GM12878 (cell line): Measurements from ENCODE around the gene ARHGAP27.

ENCODE experiments used
- CEBPB ChIP-seq, 2 experiments: fragments of 150-350 bp in 1 of 2; IDR thresholded peaks; 2 replicates each; pipeline ENCODE4 v1.6.1; 2012 to 2014; ENCODE audit warnings: low read depth in 2 of 2, low read length in 2 of 2, borderline replicate concordance in 1 of 2, inconsistent platforms in 1 of 2
- CEBPZ ChIP-seq: fragments of 150-350 bp; IDR thresholded peaks from 2 replicates; pipeline ENCODE4 v1.6.1; 2016; ENCODE audit warnings: low read depth, low read length
- CTCF ChIP-seq, 3 experiments: IDR thresholded peaks in 2 of 3; conservative IDR thresholded peaks in 1 of 3; 2 replicates each; pipeline ENCODE4 v1.5.1; 2011; ENCODE audit warnings: low read depth in 3 of 3, low read length in 3 of 3, mild to moderate bottlenecking in 3 of 3, control low read depth in 2 of 3, moderate library complexity in 2 of 3, inconsistent platforms in 1 of 3, mixed read lengths in 1 of 3; ENCODE audit not compliant: control insufficient read depth in 2 of 3, insufficient read depth in 1 of 3; ENCODE audit errors: extremely low read depth in 1 of 3
- EP300 ChIP-seq, 2 experiments: fragments of 150-350 bp in 1 of 2; IDR thresholded peaks; 2 replicates each; pipeline ENCODE4 v1.6.1; 2011 to 2012; ENCODE audit warnings: low read depth in 2 of 2, low read length in 2 of 2, borderline replicate concordance in 1 of 2, improper control_type of control experiment in 1 of 2, inconsistent platforms in 1 of 2; ENCODE audit not compliant: control insufficient read depth in 1 of 2
- NR2F1 ChIP-seq: fragments of 450-650 bp; conservative IDR thresholded peaks from 2 replicates; pipeline ENCODE4 v1.6.1; 2017; ENCODE audit warnings: mild to moderate bottlenecking
- POLR2A ChIP-seq: IDR thresholded peaks from 2 replicates; pipeline ENCODE4 v1.6.1; 2011; ENCODE audit warnings: low read depth, mild to moderate bottlenecking, low read length
- RBBP5 ChIP-seq: fragments of 200-600 bp; sonication (generic); conservative IDR thresholded peaks from 2 replicates; pipeline ENCODE4 v1.6.1; 2016
- SP1 ChIP-seq: IDR thresholded peaks from one replicate; pipeline ENCODE4 v1.6.1; 2011; ENCODE audit warnings: low read depth, low read length
- TF ChIP-seq, protein P1 (sequence below): IDR thresholded peaks from 2 replicates; pipeline ENCODE4 v1.6.1; 2011; ENCODE audit warnings: low read depth, mild to moderate bottlenecking, low read length, moderate library complexity, borderline replicate concordance; ENCODE audit errors: extremely low read depth

DNA sequence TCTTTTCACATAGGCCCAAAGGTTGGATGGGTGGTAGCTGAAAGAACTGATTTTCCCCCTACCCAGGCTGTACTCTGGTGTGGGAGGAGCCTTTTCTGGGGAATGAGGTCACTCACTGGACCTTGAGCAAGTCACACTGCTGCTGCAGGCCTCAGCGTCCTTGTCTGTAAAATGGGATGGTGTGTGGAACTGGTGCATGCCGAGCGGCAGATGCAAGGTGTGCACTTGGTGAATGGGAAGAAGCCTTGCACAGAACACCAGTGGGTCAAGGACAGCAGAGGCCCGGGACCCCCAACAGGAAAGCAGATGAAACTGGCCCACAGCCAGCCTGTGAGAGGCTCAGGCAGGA is 38.1 kb downstream of the ARHGAP27 start:
- no peak for TF ChIP-seq SP1
- TF ChIP-seq POLR2A: no peak
- TF ChIP-seq CEBPZ: no peak
- no peak for TF ChIP-seq NR2F1
- no peak for TF ChIP-seq RBBP5
- TF ChIP-seq CTCF (IDR thresholded peaks at IDR 0.05 in 2 of 3, conservative IDR thresholded peaks at IDR 0.05 in 1 of 3; ENCODE audit: control insufficient read depth in 2 of 3, extremely low read depth in 1 of 3, insufficient read depth in 1 of 3, low read depth in 3 of 3, low read length in 3 of 3): no peak
- no peak for TF ChIP-seq EP300 (IDR thresholded peaks at IDR 0.05; ENCODE audit: borderline replicate concordance in 1 of 2, control insufficient read depth in 1 of 2, low read depth in 2 of 2, low read length in 2 of 2)
- TF ChIP-seq CEBPB (IDR thresholded peaks at IDR 0.05; ENCODE audit: borderline replicate concordance in 1 of 2, low read depth in 2 of 2, low read length in 2 of 2): no peak
- TF ChIP-seq, protein P1, sequence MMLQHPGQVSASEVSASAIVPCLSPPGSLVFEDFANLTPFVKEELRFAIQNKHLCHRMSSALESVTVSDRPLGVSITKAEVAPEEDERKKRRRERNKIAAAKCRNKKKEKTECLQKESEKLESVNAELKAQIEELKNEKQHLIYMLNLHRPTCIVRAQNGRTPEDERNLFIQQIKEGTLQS: no peak
